Osteoblast (primary cell): Measurements from ENCODE around the gene MOBP. TPM values are rescaled to one million over a fixed set of nuclear protein-coding genes. Genes with fewer than 3 reads are reported as not detected.

Source experiments
- DNase-seq: peaks from one replicate; pipeline ENCODE4 v3.0.0; 2011; ENCODE audit warnings: low spot score, mixed read lengths; ENCODE audit not compliant: insufficient read length; ENCODE audit errors: missing footprints
- H2AFZ ChIP-seq: 2 replicates; pipeline ENCODE4 v1.6.0; 2011; ENCODE audit warnings: mild to moderate bottlenecking, low read length
- H3K27ac ChIP-seq: 2 replicates; pipeline ENCODE4 v1.5.1; 2011; ENCODE audit warnings: mild to moderate bottlenecking, low read depth, low read length, moderate library complexity
- H3K27me3 ChIP-seq: 2 replicates; pipeline ENCODE4 v1.6.0; 2012; ENCODE audit warnings: mild to moderate bottlenecking, control low read depth, inconsistent platforms, low read length, moderate library complexity; ENCODE audit not compliant: insufficient read depth
- H3K36me3 ChIP-seq: 2 replicates; pipeline ENCODE4 v1.5.1; 2011; ENCODE audit warnings: mild to moderate bottlenecking, low read length, control low read depth, moderate library complexity; ENCODE audit not compliant: insufficient read depth
- H3K4me1 ChIP-seq: 2 replicates; pipeline ENCODE4 v1.5.1; 2011; ENCODE audit warnings: mild to moderate bottlenecking, low read length, control low read depth, moderate library complexity; ENCODE audit not compliant: insufficient read depth
- H3K4me2 ChIP-seq: 2 replicates; pipeline ENCODE4 v1.6.0; 2011; ENCODE audit warnings: mild to moderate bottlenecking, low read length; ENCODE audit not compliant: insufficient read depth
- H3K4me3 ChIP-seq: fragments of 200-600 bp; sonication (generic); 3 replicates; pipeline ENCODE4 v1.5.1; 2012; ENCODE audit warnings: mild to moderate bottlenecking, low read length, inconsistent platforms; ENCODE audit not compliant: insufficient read depth
- H3K79me2 ChIP-seq: 2 replicates; pipeline ENCODE4 v1.6.0; 2012; ENCODE audit warnings: mild to moderate bottlenecking, low read length, control low read depth, inconsistent platforms; ENCODE audit not compliant: insufficient read depth
- H3K9me3 ChIP-seq: 2 replicates; pipeline ENCODE4 v1.5.1; 2011; ENCODE audit warnings: low read depth, low read length, control low read depth
- H4K20me1 ChIP-seq: 2 replicates; pipeline ENCODE4 v1.6.0; 2012; ENCODE audit warnings: mild to moderate bottlenecking, low read length, control low read depth; ENCODE audit not compliant: insufficient read depth
- CTCF ChIP-seq: IDR thresholded peaks from 2 replicates; pipeline ENCODE4 v1.5.1; 2011; ENCODE audit warnings: mild to moderate bottlenecking, low read depth, low read length, moderate library complexity; ENCODE audit errors: extremely low read depth
- total RNA-seq: library from RNA; depleted of rRNA; stranded (reverse); fragments of >200 nt; gene quantifications from 2 replicates; pipeline ENCODE4 v1.2.3, GENCODE V29; 2012

Gene MOBP
- total RNA-seq, 1 donor = not detected

GRCh38 chr3:39505866-39506742 lies 38.6 kb downstream of the MOBP start:
- H3K79me2 ChIP-seq = no peaks in the 10 kb centered on the region
- DNase-seq = no peak
- H3K27me3 ChIP-seq = peaks cover 22% of the 10 kb centered on the region
- TF ChIP-seq CTCF = no peak
- H3K4me1 ChIP-seq = no peaks in the 10 kb centered on the region
- no peak overlapping the region for H2AFZ ChIP-seq
- no peak overlapping the region for H3K4me3 ChIP-seq
- no peaks in the 10 kb centered on the region for H3K9me3 ChIP-seq
- no peaks in the 10 kb centered on the region for H4K20me1 ChIP-seq
- H3K36me3 ChIP-seq = no peaks in the 10 kb centered on the region
- no peak overlapping the region for H3K27ac ChIP-seq
- no peak overlapping the region for H3K4me2 ChIP-seq

GRCh38 chr3:39506863-39507262 lies 39.4 kb downstream of the MOBP start:
- H3K27ac ChIP-seq = no peak overlapping the region
- no peak overlapping the region for H3K4me3 ChIP-seq
- no peaks in the 10 kb centered on the region for H4K20me1 ChIP-seq
- no peak overlapping the region for H2AFZ ChIP-seq
- no peaks in the 10 kb centered on the region for H3K36me3 ChIP-seq
- H3K4me2 ChIP-seq = no peak overlapping the region
- no peaks in the 10 kb centered on the region for H3K9me3 ChIP-seq
- DNase-seq = no peak
- TF ChIP-seq CTCF = no peak
- H3K27me3 ChIP-seq = peaks cover 15% of the 10 kb centered on the region
- H3K79me2 ChIP-seq = no peaks in the 10 kb centered on the region
- no peaks in the 10 kb centered on the region for H3K4me1 ChIP-seq

- H3K36me3 ChIP-seq = no peaks in the 10 kb centered on the region
- H3K4me2 ChIP-seq = no peak overlapping the region
- H2AFZ ChIP-seq = no peak overlapping the region
- DNase-seq = no peak
- H3K27ac ChIP-seq = no peak overlapping the region
- no peaks in the 10 kb centered on the region for H3K27me3 ChIP-seq
- H3K4me3 ChIP-seq = no peak overlapping the region
- no peaks in the 10 kb centered on the region for H3K9me3 ChIP-seq
- no peak for TF ChIP-seq CTCF
- H3K79me2 ChIP-seq = no peaks in the 10 kb centered on the region
- H4K20me1 ChIP-seq = no peaks in the 10 kb centered on the region
- H3K4me1 ChIP-seq = no peaks in the 10 kb centered on the region
These were observed 46.4 kb downstream of the MOBP start for GRCh38 chr3:39513791-39514369.

- DNase-seq = no peak
- Histone ChIP-seq H3K9me3 (no peaks in the 10 kb centered on the region), H3K36me3 (no peaks in the 10 kb centered on the region), H3K79me2 (no peaks in the 10 kb centered on the region), H3K27me3 (no peaks in the 10 kb centered on the region), H3K4me1 (no peaks in the 10 kb centered on the region), H3K4me3 (no peak overlapping the region), H3K27ac (no peak overlapping the region), H2AFZ (no peak overlapping the region), H4K20me1 (no peaks in the 10 kb centered on the region), H3K4me2 (no peak overlapping the region)
- no peak for TF ChIP-seq CTCF
These were observed 48.4 kb downstream of the MOBP start for GRCh38 chr3:39515681-39516441.
